Measurements from ENCODE around the gene IGSF22. TPM values are rescaled to one million over a fixed set of nuclear protein-coding genes. Genes with fewer than 3 reads are reported as not detected.

The IGSF22 gene
- total and polyA plus RNA-seq, 9 of the 15 experiments (the other 6 are each of a cell fraction or from before 2014, with no cell fraction given): not detected

GRCh38 chr11:18720808-18721560, 5.0 kb downstream of the IGSF22 start (continued):
- no peak for TF ChIP-seq ZNF318 (IDR thresholded peaks at IDR 0.05; ENCODE audit: borderline replicate concordance in 1 of 2, low read depth in 1 of 2)
- TF ChIP-seq FOXP1 (CRISPR knock-in tag; IDR thresholded peaks at IDR 0.05): no peak
- no peak for TF ChIP-seq NR2F6 (CRISPR knock-in tag; IDR thresholded peaks at IDR 0.05)
- no peak for TF ChIP-seq FOXJ3 (CRISPR knock-in tag; IDR thresholded peaks at IDR 0.05)
- TF ChIP-seq USF2 (CRISPR knock-in tag; IDR thresholded peaks at IDR 0.05): no peak
- TF ChIP-seq SMARCB1 (IDR thresholded peaks at IDR 0.05; ENCODE audit: insufficient read length, low read depth): no peak
- no peak for TF ChIP-seq ELF2 (CRISPR knock-in tag; IDR thresholded peaks at IDR 0.05)
- no peak for TF ChIP-seq NFYB (IDR thresholded peaks at IDR 0.05; ENCODE audit: extremely low read depth, insufficient read length)
- no peak for TF ChIP-seq PHTF2 (CRISPR knock-in tag; IDR thresholded peaks at IDR 0.05)
- no peak for TF ChIP-seq HLTF (IDR thresholded peaks at IDR 0.05)
- TF ChIP-seq FOS (IDR thresholded peaks at IDR 0.05; ENCODE audit: extremely low read depth, insufficient read length): no peak
- TF ChIP-seq ZNF12 (CRISPR knock-in tag; IDR thresholded peaks at IDR 0.05): 0 out of 2 replicates have a peak, but pooled peaks have one; percentile 29
- no peak for TF ChIP-seq PHB (CRISPR knock-in tag; IDR thresholded peaks at IDR 0.05)
- no peak for TF ChIP-seq CTBP1 (IDR thresholded peaks at IDR 0.05; ENCODE audit: borderline replicate concordance)
- TF ChIP-seq ZC3H4 (CRISPR knock-in tag; IDR thresholded peaks at IDR 0.05; ENCODE audit: borderline replicate concordance): no peak
- no peak for TF ChIP-seq MTA1 (IDR thresholded peaks at IDR 0.05; ENCODE audit: borderline replicate concordance)
- no peak for TF ChIP-seq ZNF121 (CRISPR knock-in tag; conservative IDR thresholded peaks at IDR 0.05)
- no peak for TF ChIP-seq ELF4 (CRISPR knock-in tag; IDR thresholded peaks at IDR 0.05)
- TF ChIP-seq PHF8 (IDR thresholded peaks at IDR 0.05; ENCODE audit: borderline replicate concordance, low read length): peak; percentile 3; the same call in 1 of the 2 replicates

Measured in K562 (cell line).